Measurements from ENCODE around the gene TNPO2. TPM values are rescaled to one million over a fixed set of nuclear protein-coding genes. Genes with fewer than 3 reads are reported as not detected.
A peak's percentile ranks its signal among the peaks of the same experiment; 100 is the strongest.

The TNPO2 gene
- total and polyA plus RNA-seq, 2 of the 13 experiments (the other 11 are each of a cell fraction or from before 2014, with no cell fraction given) = 31.7 to 61.0 TPM

DNA sequence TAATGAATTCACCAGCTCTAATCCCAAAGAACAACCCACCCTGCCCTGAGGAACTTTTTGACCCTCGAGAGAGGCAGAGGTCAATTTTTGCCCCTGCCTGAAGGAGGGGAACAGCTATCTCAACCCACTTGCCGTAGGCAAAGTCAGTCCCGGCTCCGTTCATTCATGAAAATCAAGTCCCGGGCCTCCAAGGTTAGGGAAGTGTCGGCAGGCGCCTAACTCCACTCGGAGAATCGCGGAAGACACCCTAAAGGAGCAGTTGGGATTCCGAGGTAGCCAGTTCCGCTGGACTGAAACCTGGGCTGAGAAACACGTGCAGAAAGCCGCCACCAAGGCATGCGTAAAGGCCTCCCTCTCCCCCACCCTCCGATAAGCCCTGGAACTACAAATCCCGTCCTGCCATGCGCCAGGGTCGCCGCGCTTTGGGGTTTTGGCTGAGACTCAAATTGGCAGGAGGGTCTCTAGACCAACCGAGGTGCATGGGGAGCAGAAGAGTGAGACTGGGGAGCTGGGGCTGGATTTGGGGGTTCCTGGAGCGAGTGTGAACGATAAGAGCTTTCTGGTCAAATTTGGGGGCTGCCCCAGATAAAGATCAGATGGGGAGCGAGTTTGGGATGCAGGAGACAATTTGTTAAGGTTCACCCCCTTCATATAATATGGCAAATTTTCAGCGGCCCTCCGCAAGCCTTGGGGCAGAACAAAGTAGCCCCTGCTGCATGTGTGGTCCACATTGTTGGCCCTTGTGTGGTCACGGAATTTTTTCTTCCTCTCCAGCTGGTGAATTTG lies at the start of gene TNPO2 (continued):
- TF ChIP-seq LCORL (IDR thresholded peaks at IDR 0.05) = no peak; the same call in 1 of the 2 replicates
- peak; percentile 47; the same call in 1 of the 2 replicates for TF ChIP-seq LCORL (CRISPR knock-in tag; IDR thresholded peaks at IDR 0.05)
- TF ChIP-seq SUZ12 (IDR thresholded peaks at IDR 0.05; ENCODE audit: low read depth, low read length) = peak; percentile 64
- TF ChIP-seq EP300 (IDR thresholded peaks at IDR 0.05; ENCODE audit: low read depth in 2 of 2, low read length in 2 of 2) = no peak
- TF ChIP-seq EP300 (CRISPR knock-in tag; IDR thresholded peaks at IDR 0.05; ENCODE audit: borderline replicate concordance) = no peak; the same call in 1 of the 2 replicates
- TF ChIP-seq POGZ (CRISPR knock-in tag; IDR thresholded peaks at IDR 0.05) = 0 out of 2 replicates have a peak, but pooled peaks have one; percentile 4
- TF ChIP-seq, protein P1, sequence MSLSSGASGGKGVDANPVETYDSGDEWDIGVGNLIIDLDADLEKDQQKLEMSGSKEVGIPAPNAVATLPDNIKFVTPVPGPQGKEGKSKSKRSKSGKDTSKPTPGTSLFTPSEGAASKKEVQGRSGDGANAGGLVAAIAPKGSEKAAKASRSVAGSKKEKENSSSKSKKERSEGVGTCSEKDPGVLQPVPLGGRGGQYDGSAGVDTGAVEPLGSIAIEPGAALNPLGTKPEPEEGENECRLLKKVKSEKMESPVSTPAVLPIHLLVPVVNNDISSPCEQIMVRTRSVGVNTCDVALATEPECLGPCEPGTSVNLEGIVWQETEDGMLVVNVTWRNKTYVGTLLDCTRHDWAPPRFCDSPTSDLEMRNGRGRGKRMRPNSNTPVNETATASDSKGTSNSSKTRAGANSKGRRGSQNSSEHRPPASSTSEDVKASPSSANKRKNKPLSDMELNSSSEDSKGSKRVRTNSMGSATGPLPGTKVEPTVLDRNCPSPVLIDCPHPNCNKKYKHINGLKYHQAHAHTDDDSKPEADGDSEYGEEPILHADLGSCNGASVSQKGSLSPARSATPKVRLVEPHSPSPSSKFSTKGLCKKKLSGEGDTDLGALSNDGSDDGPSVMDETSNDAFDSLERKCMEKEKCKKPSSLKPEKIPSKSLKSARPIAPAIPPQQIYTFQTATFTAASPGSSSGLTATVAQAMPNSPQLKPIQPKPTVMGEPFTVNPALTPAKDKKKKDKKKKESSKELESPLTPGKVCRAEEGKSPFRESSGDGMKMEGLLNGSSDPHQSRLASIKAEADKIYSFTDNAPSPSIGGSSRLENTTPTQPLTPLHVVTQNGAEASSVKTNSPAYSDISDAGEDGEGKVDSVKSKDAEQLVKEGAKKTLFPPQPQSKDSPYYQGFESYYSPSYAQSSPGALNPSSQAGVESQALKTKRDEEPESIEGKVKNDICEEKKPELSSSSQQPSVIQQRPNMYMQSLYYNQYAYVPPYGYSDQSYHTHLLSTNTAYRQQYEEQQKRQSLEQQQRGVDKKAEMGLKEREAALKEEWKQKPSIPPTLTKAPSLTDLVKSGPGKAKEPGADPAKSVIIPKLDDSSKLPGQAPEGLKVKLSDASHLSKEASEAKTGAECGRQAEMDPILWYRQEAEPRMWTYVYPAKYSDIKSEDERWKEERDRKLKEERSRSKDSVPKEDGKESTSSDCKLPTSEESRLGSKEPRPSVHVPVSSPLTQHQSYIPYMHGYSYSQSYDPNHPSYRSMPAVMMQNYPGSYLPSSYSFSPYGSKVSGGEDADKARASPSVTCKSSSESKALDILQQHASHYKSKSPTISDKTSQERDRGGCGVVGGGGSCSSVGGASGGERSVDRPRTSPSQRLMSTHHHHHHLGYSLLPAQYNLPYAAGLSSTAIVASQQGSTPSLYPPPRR (CRISPR knock-in tag; IDR thresholded peaks at IDR 0.05; ENCODE audit: borderline replicate concordance) = no peak
- TF ChIP-seq ZNF512 (CRISPR knock-in tag; IDR thresholded peaks at IDR 0.05) = no peak
- TF ChIP-seq YY1 (IDR thresholded peaks at IDR 0.05; ENCODE audit: insufficient read depth, insufficient replicate concordance, low read depth, low read length) = peak; percentile 43
- TF ChIP-seq, protein P2, sequence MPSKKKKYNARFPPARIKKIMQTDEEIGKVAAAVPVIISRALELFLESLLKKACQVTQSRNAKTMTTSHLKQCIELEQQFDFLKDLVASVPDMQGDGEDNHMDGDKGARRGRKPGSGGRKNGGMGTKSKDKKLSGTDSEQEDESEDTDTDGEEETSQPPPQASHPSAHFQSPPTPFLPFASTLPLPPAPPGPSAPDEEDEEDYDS (CRISPR knock-in tag; IDR thresholded peaks at IDR 0.05) = peak; percentile 38; the same call in 1 of the 2 replicates
- TF ChIP-seq ZZZ3 (CRISPR knock-in tag; IDR thresholded peaks at IDR 0.05; ENCODE audit: borderline replicate concordance) = no peak
- 0 out of 2 replicates have a peak, but pooled peaks have one; percentile 25 for TF ChIP-seq ZNF891 (CRISPR knock-in tag; IDR thresholded peaks at IDR 0.05)
- TF ChIP-seq, protein P3, sequence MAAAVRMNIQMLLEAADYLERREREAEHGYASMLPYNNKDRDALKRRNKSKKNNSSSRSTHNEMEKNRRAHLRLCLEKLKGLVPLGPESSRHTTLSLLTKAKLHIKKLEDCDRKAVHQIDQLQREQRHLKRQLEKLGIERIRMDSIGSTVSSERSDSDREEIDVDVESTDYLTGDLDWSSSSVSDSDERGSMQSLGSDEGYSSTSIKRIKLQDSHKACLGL (CRISPR knock-in tag; IDR thresholded peaks at IDR 0.05) = peak; percentile 74; the same call in 1 of the 2 replicates
- TF ChIP-seq NAIF1 (CRISPR knock-in tag; IDR thresholded peaks at IDR 0.05; ENCODE audit: borderline replicate concordance) = 0 out of 2 replicates have a peak, but pooled peaks have one; percentile 25
- TF ChIP-seq ZFP37 (CRISPR knock-in tag; IDR thresholded peaks at IDR 0.05; ENCODE audit: borderline replicate concordance) = 0 out of 2 replicates have a peak, but pooled peaks have one; percentile 23
- no peak for TF ChIP-seq TEAD2 (CRISPR knock-in tag; IDR thresholded peaks at IDR 0.05)
- TF ChIP-seq HOXA3 (CRISPR knock-in tag; IDR thresholded peaks at IDR 0.05) = peak; percentile 70; the same call in 1 of the 2 replicates
- peak; percentile 99 for TF ChIP-seq THAP11 (CRISPR knock-in tag; IDR thresholded peaks at IDR 0.05)
- no peak for TF ChIP-seq HIC2 (CRISPR knock-in tag; IDR thresholded peaks at IDR 0.05; ENCODE audit: low read depth)
- 0 out of 2 replicates have a peak, but pooled peaks have one; percentile 54 for TF ChIP-seq ZNF776 (CRISPR knock-in tag; IDR thresholded peaks at IDR 0.05)
